Naive B cell (primary cell): ENCODE data around the gene CCBE1. TPM values are rescaled to one million over a fixed set of nuclear protein-coding genes. Genes with fewer than 3 reads are reported as not detected.

ENCODE experiments used
- ATAC-seq, 2 donors: fragments of 150-1000 bp; cut with Tn5 transposase; 2 replicates each; pipeline ENCODE4 v1.10.0; 2021; ENCODE audit warnings: low read depth in 2 of 2, mild to moderate bottlenecking in 2 of 2, moderate library complexity in 2 of 2
- DNase-seq: peaks from one replicate; pipeline ENCODE4 v3.0.0; 2022
- H3K27ac Mint-ChIP-seq, 6 donors: one replicate each; pipeline ENCODE4 v1.8.0; 2020 to 2022; ENCODE audit warnings: mild to moderate bottlenecking in 6 of 6, mixed read lengths in 6 of 6, moderate library complexity in 5 of 6, inconsistent platforms in 2 of 6
- H3K27me3 Mint-ChIP-seq, 3 donors: one replicate each; pipeline ENCODE4 v1.8.0; 2021 to 2022; ENCODE audit warnings: mixed read lengths in 3 of 3, mild to moderate bottlenecking in 1 of 3
- H3K36me3 Mint-ChIP-seq, 2 donors: one replicate each; pipeline ENCODE4 v1.8.0; 2020 to 2022; ENCODE audit warnings: mixed read lengths in 2 of 2, inconsistent platforms in 1 of 2, mild to moderate bottlenecking in 1 of 2
- H3K4me1 Mint-ChIP-seq, 3 donors: one replicate each; pipeline ENCODE4 v1.8.0; 2020 to 2022; ENCODE audit warnings: mixed read lengths in 3 of 3, inconsistent platforms in 1 of 3, mild to moderate bottlenecking in 1 of 3, moderate library complexity in 1 of 3
- H3K4me3 Mint-ChIP-seq, 8 donors: one replicate each; pipeline ENCODE4 v1.8.0; 2020 to 2022; ENCODE audit warnings: mild to moderate bottlenecking in 8 of 8, mixed read lengths in 8 of 8, moderate library complexity in 8 of 8, inconsistent platforms in 2 of 8
- H3K9me3 Mint-ChIP-seq, 7 donors: one replicate each; pipeline ENCODE4 v1.8.0; 2020 to 2022; ENCODE audit warnings: mixed read lengths in 7 of 7, mild to moderate bottlenecking in 5 of 7, inconsistent platforms in 2 of 7, moderate library complexity in 1 of 7
- polyA plus RNA-seq, 6 donors: library from polyadenylated mRNA; unstranded; fragments of 300-500 nt; fragmentation: Illumina TruSeq; gene quantifications; one replicate each; pipeline ENCODE4 v1.2.3, GENCODE V29; 2021; ENCODE audit warnings: low read depth in 6 of 6

The CCBE1 gene
- polyA plus RNA-seq, 6 donors from 2014 or later, result not detected

DNA sequence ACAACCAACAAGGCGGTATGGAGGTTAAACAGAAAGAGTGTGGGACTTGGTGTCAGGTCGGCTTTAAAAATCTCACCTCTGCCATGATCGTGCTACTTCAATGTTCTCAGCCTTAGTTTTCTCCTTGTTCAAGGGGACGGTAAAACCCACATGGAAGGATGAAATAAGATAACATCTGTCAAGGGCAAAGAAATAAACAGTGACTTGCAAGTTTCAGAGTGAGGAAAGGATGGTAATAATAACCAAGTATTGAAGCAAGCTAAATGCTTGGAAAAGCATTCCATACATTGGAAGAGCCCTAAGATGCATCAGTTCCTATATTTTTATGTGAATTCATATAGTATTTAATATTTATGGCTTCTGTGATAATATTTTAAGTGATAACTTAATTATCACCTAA lies 308.4 kb downstream of the CCBE1 start:
- no peak for ATAC-seq
- no peak overlapping the region for H3K27ac Mint-ChIP-seq

DNA sequence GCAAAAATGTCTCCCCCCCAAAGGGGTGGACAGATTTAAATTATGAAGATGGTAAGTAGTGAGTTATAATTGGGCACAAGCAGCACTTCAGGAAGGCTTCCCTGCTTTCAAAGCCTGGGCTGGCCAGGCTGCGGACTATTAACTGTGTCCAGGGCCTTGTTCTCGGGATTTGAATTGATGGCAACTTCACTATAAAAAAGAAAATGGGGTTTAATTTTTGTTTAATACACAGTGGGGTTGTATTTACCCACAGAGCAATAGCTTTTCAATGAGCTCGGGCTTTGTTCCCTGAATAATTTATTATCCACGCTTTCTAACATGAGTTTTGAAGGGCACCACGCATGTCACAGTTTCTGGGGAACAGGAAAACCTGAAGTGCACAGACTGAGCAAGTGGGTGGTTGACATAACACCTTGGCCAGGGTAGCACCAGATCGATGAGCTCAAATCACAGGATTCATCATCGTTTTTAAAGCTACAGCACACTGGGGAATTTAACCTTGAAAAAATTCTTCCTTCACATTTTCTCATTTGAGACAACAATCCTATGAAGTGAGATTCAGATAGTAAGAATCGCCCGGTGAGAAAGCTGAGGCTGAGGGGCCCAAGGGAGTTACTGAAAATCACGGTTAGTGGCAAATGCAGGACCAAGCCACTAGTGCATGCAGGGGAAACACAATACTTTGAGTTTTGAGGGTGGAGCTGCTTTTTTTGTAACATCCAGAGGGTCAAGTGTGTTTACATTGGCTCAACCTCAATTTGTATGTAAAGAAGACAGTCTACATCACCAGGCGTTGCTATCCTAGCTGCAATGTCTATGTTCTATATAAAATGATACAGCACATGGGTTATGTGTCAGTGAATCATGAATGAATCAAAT lies 309.3 kb downstream of the CCBE1 start:
- Mint-ChIP-seq H3K4me1 (no peaks in the 10 kb centered on the region), H3K4me3 (no peak overlapping the region), H3K9me3 (no peaks in the 10 kb centered on the region), H3K36me3 (no peaks in the 10 kb centered on the region), H3K27me3 (peaks cover 12 to 26% (median 17%) of the 10 kb centered on the region in 3 donors), H3K27ac (no peak overlapping the region)
- ATAC-seq, result no peak
- no peak for DNase-seq

More for the DNA sequence above, 308.4 kb downstream of the CCBE1 start:
- Mint-ChIP-seq H3K27me3 (peaks cover 16 to 31% (median 17%) of the 10 kb centered on the region in 3 donors), H3K4me1 (no peaks in the 10 kb centered on the region), H3K9me3 (no peaks in the 10 kb centered on the region), H3K4me3 (no peak overlapping the region), H3K36me3 (no peaks in the 10 kb centered on the region)
- DNase-seq, result no peak

DNA sequence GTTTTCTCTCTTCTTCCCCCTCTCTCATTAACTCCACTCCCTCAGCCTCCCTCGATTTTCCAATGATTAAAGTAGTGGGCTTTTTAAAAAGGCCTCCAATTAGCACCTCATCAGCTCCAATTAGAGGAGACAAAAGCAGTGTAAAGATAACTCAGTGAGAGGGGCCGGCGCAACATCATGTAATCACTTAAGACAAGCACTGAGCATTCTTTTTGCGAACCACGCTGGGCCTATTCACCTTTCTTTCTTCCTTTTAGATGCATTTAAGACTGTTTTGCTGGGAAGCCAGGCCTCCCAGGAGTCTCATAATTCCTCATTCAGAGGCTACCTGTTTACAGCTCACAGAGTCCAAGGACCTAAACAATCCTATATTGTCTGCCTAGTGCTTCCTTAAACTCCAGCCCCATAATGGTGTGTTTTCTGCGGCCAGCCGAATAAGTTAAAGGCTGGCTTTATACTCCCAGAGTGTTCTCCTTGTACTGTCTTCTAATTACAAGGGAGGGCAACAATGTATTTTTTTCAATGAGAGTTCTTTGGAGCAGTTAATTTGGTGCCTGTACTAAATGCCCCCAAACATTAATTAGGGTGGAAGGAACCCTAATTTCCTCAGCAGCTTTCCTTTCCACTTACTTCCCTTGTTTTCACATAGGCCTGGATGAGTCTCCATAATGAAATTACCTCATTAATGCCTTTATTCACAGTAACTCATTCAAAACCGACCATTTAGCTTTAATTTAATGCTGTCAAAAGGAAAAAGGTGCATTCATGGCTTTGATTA lies 310.1 kb downstream of the CCBE1 start:
- ATAC-seq (no peak), DNase-seq (no peak)
- Mint-ChIP-seq H3K4me3 (no peak overlapping the region), H3K27ac (no peak overlapping the region), H3K4me1 (no peaks in the 10 kb centered on the region), H3K9me3 (no peaks in the 10 kb centered on the region), H3K36me3 (no peaks in the 10 kb centered on the region), H3K27me3 (peaks cover 6 to 23% (median 9%) of the 10 kb centered on the region in 3 donors)

DNA sequence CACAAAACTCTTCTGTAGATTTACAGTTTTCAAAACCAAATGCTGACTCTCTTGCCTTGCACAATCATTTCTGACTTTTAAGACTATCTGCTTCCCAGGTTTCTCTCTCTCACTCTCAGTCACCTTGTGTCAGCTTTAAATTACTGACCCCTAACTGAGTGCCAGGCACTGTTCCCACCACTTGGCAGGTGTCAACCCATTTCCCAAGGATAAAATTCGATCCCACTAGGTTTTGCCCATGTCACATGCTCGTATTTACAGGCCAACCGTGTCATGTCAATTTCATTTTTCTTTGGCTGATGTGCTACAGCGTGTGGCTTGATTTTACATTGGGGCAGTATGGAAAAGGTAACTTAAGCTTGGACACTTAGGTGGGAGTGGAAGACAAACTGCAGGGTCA lies 312.0 kb downstream of the CCBE1 start:
- H3K36me3 Mint-ChIP-seq, result no peaks in the 10 kb centered on the region
- no peaks in the 10 kb centered on the region for H3K9me3 Mint-ChIP-seq
- no peak overlapping the region for H3K4me3 Mint-ChIP-seq
- ATAC-seq (no peak), DNase-seq (no peak)
- no peaks in the 10 kb centered on the region for H3K4me1 Mint-ChIP-seq
- peaks cover 8 to 28% (median 15%) of the 10 kb centered on the region in 3 donors for H3K27me3 Mint-ChIP-seq
- H3K27ac Mint-ChIP-seq, result no peak overlapping the region

DNA sequence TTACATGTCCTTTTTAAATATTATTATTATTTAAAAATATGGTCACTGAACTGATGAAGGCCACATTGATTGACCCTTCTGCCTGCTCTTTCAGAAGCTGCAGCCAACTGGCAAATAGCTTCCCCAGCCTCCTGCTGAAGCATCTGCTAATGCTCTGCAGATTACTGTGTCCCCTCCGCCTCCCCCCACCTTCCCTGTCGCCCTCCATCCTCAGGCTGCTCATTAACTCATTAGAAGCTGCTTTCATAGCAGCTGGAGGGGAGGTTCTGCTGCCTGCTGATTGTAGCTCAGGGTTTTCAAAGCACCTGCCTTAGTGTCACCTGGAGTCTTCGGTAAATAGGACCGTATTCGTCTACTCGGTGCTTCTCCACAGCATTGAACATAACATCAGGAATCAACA lies 313.4 kb downstream of the CCBE1 start:
- Mint-ChIP-seq H3K4me3 (no peak overlapping the region), H3K4me1 (no peaks in the 10 kb centered on the region), H3K27me3 (peaks cover 18 to 36% (median 28%) of the 10 kb centered on the region in 3 donors), H3K36me3 (no peaks in the 10 kb centered on the region), H3K9me3 (no peaks in the 10 kb centered on the region), H3K27ac (no peak overlapping the region)
- no peak for ATAC-seq
- no peak for DNase-seq

DNA sequence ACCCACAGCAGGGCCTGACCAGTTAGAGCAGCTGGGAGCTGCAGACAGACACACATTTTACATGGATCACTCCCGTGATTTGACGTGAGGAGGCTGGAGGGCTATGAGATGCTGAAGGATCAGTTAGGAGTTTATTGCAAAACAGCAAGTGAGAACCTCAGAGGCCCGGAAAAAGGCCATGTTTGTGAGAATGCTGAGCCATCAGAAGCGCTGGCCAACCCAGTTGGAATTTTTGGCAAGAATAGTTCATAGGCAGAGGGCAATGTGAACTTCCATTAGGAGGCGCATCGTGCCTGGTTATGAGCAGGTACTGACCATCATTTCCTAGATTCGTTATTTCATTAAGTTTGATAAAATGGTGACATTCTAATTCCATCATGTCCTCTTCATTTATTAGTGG lies 314.8 kb downstream of the CCBE1 start:
- Mint-ChIP-seq H3K4me3 (no peak overlapping the region), H3K9me3 (no peaks in the 10 kb centered on the region), H3K27ac (no peak overlapping the region), H3K27me3 (peaks cover 18 to 42% (median 36%) of the 10 kb centered on the region in 3 donors), H3K36me3 (no peaks in the 10 kb centered on the region), H3K4me1 (peaks cover 0 to 2% (median 1%) of the 10 kb centered on the region in 3 donors)
- ATAC-seq, result no peak
- DNase-seq, result no peak

DNA sequence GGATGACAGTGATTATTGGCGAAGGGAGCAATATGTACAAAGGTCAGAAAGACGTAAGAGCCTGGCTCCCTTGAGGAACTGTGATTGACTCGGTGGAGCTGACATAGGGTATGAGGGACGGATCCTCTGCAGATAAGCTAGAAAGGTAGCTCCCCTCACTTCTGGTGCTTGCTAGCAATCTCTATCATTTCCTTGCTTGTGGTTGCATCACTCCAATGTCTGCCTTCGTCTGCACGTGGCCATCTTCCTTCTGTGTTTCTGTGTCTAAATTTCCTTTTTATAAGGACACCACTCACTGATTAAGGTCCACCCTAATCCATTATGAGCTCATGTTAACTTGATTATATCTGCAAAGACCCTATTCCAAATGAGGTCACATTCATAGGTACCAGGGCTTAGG lies 315.3 kb downstream of the CCBE1 start:
- H3K36me3 Mint-ChIP-seq, result no peaks in the 10 kb centered on the region
- no peak for DNase-seq

More for the DNA sequence above, 315.3 kb downstream of the CCBE1 start:
- no peak for ATAC-seq
- Mint-ChIP-seq H3K4me1 (peaks cover 0 to 7% (median 1%) of the 10 kb centered on the region in 3 donors), H3K4me3 (no peak overlapping the region), H3K9me3 (no peaks in the 10 kb centered on the region), H3K27me3 (peaks cover 18 to 42% (median 36%) of the 10 kb centered on the region in 3 donors), H3K27ac (no peak overlapping the region)

Other genes starting within 250 kb of the CCBE1 start
- gene PMAIP1, start 202.6 kb upstream of the CCBE1 start, polyA plus RNA-seq, result 100 to 1,000 TPM in 5 of 6 donors, 10 to 100 TPM in 1; 94.5 to 224 (median 158) TPM